ENCODE results near the gene COL24A1.

- no peak for TF ChIP-seq CTCF (IDR thresholded peaks at IDR 0.05)
- no peak for TF ChIP-seq POLR2AphosphoS5 (IDR thresholded peaks at IDR 0.05)
- no peak for TF ChIP-seq POLR2A (IDR thresholded peaks at IDR 0.05)
Observed at GRCh38 chr1:85718678-85719340, 437.8 kb downstream of the COL24A1 start.

Data from breast epithelium (tissue), 3 donors.